Parathyroid adenoma (tissue), 2 donors: ENCODE results near the gene CUX1.
"Not testable (repeated sequence)": the region's sequence is repeated elsewhere in the genome, so short reads cannot be mapped to it uniquely, and the experiment has no call there.

Experiments used
- H2AFZ ChIP-seq: fragments of 300-600 bp; sonication (generic); one replicate; pipeline ENCODE4 v1.7.0; 2017; ENCODE audit warnings: antibody characterized with exemption, mild to moderate bottlenecking
- H3K27ac ChIP-seq: fragments of 300-600 bp; sonication (generic); one replicate; pipeline ENCODE4 v1.7.0; 2017
- H3K27me3 ChIP-seq: fragments of 300-600 bp; sonication (generic); one replicate; pipeline ENCODE4 v1.7.0; 2017; ENCODE audit warnings: low read length; ENCODE audit not compliant: control insufficient read depth, insufficient read depth
- H3K36me3 ChIP-seq: fragments of 300-600 bp; sonication (generic); one replicate; pipeline ENCODE4 v1.7.0; 2017; ENCODE audit warnings: low read length; ENCODE audit not compliant: control insufficient read depth, insufficient read depth
- H3K4me1 ChIP-seq: fragments of 300-600 bp; sonication (generic); one replicate; pipeline ENCODE4 v1.7.0; 2017; ENCODE audit warnings: control low read depth
- H3K4me2 ChIP-seq: fragments of 300-600 bp; sonication (generic); one replicate; pipeline ENCODE4 v1.7.0; 2017; ENCODE audit warnings: low read length
- H3K4me3 ChIP-seq: fragments of 300-600 bp; sonication (generic); one replicate; pipeline ENCODE4 v1.7.0; 2017; ENCODE audit warnings: low read depth, low read length
- H3K79me2 ChIP-seq: fragments of 300-600 bp; sonication (generic); one replicate; pipeline ENCODE4 v1.7.0; 2017; ENCODE audit warnings: control low read depth
- H3K9ac ChIP-seq: fragments of 300-600 bp; sonication (generic); one replicate; pipeline ENCODE4 v1.7.0; 2017; ENCODE audit warnings: mild to moderate bottlenecking
- H3K9me3 ChIP-seq: fragments of 300-600 bp; sonication (generic); one replicate; pipeline ENCODE4 v1.7.0; 2017; ENCODE audit warnings: low read length; ENCODE audit not compliant: control insufficient read depth
- TF ChIP-seq, protein P1 (sequence below): fragments of 300-600 bp; sonication (generic); IDR thresholded peaks from one replicate; pipeline ENCODE4 v1.7.0; 2017; ENCODE audit warnings: antibody characterized with exemption, mild to moderate bottlenecking
- donor health status: primary hyperparathyroidism.

The CUX1 gene

DNA sequence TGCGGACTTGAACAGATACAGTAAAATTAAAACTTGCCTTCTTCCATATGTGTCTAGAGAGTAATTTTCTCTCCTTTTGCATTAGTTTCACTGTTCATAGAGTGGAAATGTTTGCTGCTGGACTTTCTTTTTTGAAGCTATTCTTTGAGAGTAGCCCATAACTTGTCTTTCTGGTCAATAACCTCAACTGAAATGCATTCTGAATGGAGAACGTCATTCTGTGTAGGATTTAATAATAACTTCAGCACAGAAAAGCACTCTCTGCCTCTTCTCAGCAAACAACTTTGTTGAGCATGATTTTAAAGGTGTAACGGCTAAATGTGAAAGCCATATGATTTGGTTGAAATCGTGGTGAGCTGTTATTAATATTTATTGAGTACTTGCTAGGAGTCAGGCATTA, 111.8 kb downstream of the CUX1 start:
- H3K9ac ChIP-seq: no peak overlapping the region
- no peak overlapping the region for H3K4me3 ChIP-seq
- H3K27ac ChIP-seq: no peak overlapping the region
- no peaks in the 10 kb centered on the region for H3K36me3 ChIP-seq
- H2AFZ ChIP-seq: no peak overlapping the region
- H3K4me1 ChIP-seq: no peaks in the 10 kb centered on the region
- no peaks in the 10 kb centered on the region for H3K27me3 ChIP-seq
- peaks cover 22% of the 10 kb centered on the region for H3K79me2 ChIP-seq
- TF ChIP-seq, protein P1, sequence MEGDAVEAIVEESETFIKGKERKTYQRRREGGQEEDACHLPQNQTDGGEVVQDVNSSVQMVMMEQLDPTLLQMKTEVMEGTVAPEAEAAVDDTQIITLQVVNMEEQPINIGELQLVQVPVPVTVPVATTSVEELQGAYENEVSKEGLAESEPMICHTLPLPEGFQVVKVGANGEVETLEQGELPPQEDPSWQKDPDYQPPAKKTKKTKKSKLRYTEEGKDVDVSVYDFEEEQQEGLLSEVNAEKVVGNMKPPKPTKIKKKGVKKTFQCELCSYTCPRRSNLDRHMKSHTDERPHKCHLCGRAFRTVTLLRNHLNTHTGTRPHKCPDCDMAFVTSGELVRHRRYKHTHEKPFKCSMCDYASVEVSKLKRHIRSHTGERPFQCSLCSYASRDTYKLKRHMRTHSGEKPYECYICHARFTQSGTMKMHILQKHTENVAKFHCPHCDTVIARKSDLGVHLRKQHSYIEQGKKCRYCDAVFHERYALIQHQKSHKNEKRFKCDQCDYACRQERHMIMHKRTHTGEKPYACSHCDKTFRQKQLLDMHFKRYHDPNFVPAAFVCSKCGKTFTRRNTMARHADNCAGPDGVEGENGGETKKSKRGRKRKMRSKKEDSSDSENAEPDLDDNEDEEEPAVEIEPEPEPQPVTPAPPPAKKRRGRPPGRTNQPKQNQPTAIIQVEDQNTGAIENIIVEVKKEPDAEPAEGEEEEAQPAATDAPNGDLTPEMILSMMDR: no peak
- H3K4me2 ChIP-seq: no peak overlapping the region
- no peaks in the 10 kb centered on the region for H3K9me3 ChIP-seq

DNA sequence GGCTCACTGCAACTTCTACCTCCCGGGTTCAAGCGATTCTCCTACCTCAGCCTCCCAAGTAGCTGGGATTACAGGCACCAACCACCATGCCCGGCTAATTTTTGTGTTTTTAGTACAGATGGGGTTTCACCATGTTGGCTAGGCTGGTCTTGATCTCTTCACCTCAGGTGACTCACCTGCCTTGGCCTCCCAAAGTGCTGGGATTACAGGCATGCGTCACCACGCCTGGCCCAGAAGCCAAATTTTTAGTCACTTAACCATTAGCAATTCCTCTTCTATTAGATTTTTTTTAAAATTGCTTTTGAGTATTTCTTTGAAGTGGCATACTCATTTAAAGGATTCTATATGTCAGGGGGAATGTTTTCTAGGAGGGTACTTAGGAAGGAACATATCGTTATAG, 112.5 kb downstream of the CUX1 start:
- H3K4me3 ChIP-seq, H2AFZ ChIP-seq, H3K4me2 ChIP-seq, H3K27ac ChIP-seq, H3K36me3 ChIP-seq, H3K4me1 ChIP-seq, H3K27me3 ChIP-seq, H3K9ac ChIP-seq, H3K9me3 ChIP-seq: not testable (repeated sequence)
- peaks cover 27% of the 10 kb centered on the region for H3K79me2 ChIP-seq

DNA sequence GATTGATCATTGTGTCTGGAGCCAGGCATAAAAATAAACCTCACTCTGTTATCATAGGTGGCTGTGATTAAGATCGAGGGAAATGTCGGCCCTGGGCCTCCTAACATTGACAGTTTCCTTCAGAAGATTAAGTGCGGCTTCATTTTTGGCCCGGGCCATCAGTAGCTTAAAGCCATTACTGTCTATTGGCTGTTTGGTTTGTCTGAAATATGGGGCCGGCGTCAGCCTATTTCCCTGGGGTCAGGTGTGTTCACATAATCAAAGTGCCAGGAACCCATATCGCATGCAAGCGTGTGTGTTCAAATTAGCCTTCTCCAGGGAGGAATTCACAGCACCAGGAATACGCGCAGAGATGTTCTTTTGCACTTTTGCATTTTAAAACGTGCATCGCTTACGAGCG, 114.7 kb downstream of the CUX1 start:
- peaks cover 37% of the 10 kb centered on the region for H3K79me2 ChIP-seq

DNA sequence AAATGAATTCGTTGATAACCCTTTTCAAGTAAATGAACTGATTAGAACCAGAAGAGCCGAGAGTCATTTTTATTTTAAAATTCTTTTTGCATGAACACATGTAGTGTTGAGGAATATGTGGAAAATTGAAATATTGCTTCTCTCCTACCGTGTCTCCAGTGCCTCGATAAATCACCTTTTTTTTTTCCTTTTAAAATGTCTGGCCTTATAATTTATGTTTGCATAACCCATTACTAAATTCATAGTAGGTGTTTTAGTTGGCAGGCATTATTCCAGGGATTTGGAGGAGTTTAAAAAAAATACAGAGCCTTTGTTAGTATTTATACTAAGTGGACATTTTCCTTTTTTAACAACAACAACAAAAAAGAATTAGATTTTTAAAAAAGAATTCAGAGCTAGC, 115.6 kb downstream of the CUX1 start:
- Histone ChIP-seq H3K36me3 (no peaks in the 10 kb centered on the region), H3K9ac (no peak overlapping the region), H3K27ac (no peak overlapping the region), H2AFZ (no peak overlapping the region), H3K27me3 (no peaks in the 10 kb centered on the region), H3K79me2 (peaks cover 44% of the 10 kb centered on the region), H3K9me3 (no peaks in the 10 kb centered on the region), H3K4me3 (no peak overlapping the region), H3K4me1 (peaks cover 15% of the 10 kb centered on the region), H3K4me2 (no peak overlapping the region)
- TF ChIP-seq, protein P1: no peak

More for the DNA sequence above, 114.7 kb downstream of the CUX1 start:
- Histone ChIP-seq H3K9me3 (no peaks in the 10 kb centered on the region), H3K27me3 (no peaks in the 10 kb centered on the region), H3K9ac (no peak overlapping the region), H3K4me2 (no peak overlapping the region), H3K27ac (no peak overlapping the region), H2AFZ (no peak overlapping the region), H3K36me3 (no peaks in the 10 kb centered on the region), H3K4me1 (peaks cover 14% of the 10 kb centered on the region), H3K4me3 (no peak overlapping the region)
- TF ChIP-seq, protein P1: no peak

DNA sequence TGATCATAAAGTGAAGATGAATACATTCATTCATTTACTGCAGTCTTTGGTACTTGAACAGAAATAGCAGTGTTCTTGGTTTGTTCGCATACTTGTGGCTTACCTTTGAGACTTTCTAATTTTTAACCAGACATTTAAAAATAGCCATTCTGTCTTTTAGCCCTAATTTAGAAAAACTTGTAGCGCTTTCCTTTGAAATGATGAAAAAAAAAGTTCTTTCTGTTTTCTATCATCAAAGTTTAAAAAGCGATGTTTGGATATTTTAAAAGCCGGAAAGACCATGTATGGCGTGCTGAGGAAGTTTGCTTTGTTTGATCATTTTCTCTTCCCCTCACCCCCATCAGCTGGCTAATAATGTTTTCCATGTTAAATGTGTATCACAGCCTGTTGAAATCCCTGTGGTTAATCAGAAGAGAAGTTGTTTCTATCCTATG, 116.3 kb downstream of the CUX1 start:
- Histone ChIP-seq H3K4me2 (no peak overlapping the region), H3K27me3 (no peaks in the 10 kb centered on the region), H3K9me3 (no peaks in the 10 kb centered on the region), H3K36me3 (no peaks in the 10 kb centered on the region), H3K4me3 (no peak overlapping the region), H3K9ac (no peak overlapping the region), H3K4me1 (peaks cover 15% of the 10 kb centered on the region), H3K79me2 (peaks cover 50% of the 10 kb centered on the region), H3K27ac (no peak overlapping the region), H2AFZ (no peak overlapping the region)
- TF ChIP-seq, protein P1: no peak
